ACHN (cell line): ENCODE results near the gene TMEM42.

Experiments
- DNase-seq: peaks from one replicate; pipeline ENCODE4 v3.0.0-alpha.2; 2015
- in situ Hi-C: cut with HindIII; loops from 2 replicates; pipeline ENCODE4 v1.10.0; 2017; ENCODE audit warnings: low sequenced_read_pairs, low pct_ligation_motif_present, low pct_unique_long_range_greater_than_20kb

Gene TMEM42

GRCh38 chr3:44867421-44868111 lies 5.9 kb downstream of the TMEM42 start:
- in situ Hi-C loops, result no loop called here
- no peak for DNase-seq

- DNase-seq, result no peak
- in situ Hi-C loops, result no loop called here
Observed at GRCh38 chr3:44870375-44871061, 8.8 kb downstream of the TMEM42 start.

GRCh38 chr3:44874308-44874707 lies 12.6 kb downstream of the TMEM42 start, which contains the start of gene TGM4:
Gene TGM4 (plus strand): TSS chr3:44874608. CDS start chr3:44874679, 71 bp downstream.
- in situ Hi-C loops, result no loop called here
- DNase-seq, result no peak

DNA sequence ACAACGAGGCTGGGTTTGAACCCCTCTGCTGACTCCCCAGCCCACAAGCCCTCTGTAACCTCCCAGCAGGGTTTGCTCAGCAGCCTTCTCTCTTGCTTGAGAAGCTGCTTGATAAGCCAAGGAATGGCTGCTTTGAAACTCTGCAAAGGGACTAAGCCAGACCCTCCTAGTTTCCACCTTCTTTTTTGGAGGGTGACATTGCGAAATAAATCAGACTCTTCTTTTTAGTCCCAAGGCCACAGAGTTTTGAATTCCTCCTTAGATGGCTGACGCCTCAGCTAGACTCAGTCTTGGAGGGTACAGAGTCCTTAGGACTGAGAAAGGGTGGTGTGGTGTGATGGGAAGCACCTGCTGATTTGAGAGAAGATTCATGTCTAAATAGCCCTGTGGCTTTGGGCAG lies 13.9 kb downstream of the TMEM42 start:
- no peak for DNase-seq
- in situ Hi-C loops, result no loop called here

DNA sequence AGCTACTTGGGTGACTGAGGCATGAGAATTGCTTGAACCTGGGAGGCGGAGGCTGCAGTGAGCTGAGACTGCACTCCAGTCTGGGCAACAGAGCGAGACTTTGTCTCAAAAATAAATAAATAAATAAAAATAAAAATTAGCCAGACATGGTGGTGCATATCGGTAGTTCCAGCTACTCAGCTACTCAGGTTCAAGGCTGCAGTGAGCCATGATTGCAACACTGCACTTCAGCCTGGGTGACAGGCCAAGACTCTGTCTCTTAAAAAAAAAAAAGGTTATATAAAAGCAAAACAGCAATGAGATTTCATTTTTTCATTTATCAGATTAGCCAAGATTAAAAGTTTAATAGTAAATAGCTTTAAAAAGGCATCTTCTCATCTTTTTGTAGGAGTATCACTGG lies 15.6 kb downstream of the TMEM42 start:
- no peak for DNase-seq
- in situ Hi-C loops, result no loop called here

DNA sequence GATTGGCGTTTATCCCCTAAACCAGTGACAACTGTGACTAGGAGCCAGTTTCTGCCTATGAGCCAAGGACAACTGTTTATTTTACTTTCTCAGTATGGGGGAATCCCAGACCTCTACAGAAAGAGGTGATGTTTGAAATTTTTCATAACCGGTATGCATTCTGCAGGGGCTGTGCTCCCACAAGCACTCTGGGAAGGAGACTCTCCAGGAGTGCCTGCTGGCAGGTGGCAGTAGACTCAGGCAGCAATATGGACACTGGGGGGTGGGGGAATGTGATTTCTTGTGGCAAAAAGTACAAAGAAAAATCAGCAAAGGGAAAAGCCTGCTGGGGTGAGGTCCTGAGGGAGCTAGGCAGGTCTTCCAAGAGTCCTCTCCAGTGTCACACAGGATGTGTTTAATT lies 18.6 kb downstream of the TMEM42 start:
- no peak for DNase-seq
- in situ Hi-C loops, result no loop called here

- DNase-seq, result no peak
- in situ Hi-C loops, result no loop called here
Observed at GRCh38 chr3:44883213-44883955, 21.7 kb downstream of the TMEM42 start.

- peak; percentile 94 for DNase-seq
- in situ Hi-C loops, result no loop called here
Observed at GRCh38 chr3:44883999-44884431, 22.3 kb downstream of the TMEM42 start.

- peak; percentile 91 for DNase-seq
- in situ Hi-C loops, result no loop called here
Observed at GRCh38 chr3:44885618-44886017, 23.9 kb downstream of the TMEM42 start.

DNA sequence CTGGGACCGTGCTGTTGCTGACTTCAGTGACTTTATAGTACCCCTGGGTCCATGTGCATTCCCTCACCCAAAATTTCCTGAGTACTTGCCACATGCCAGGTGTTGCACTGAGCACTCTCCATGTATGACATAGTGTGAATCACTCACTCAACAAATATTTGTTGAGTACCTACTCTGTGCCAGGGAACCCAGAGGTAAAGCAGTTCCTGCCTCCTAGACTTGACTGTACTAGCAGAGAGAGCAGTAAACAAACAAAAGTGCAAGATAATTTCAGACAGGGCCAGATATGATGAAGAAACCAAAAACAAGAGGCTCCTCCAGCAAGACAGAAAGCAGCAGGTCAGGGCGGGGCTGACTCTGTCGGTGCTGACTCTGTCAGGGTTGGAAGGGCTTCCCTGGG lies 24.8 kb downstream of the TMEM42 start:
- DNase-seq, result no peak
- in situ Hi-C loops, result no loop called here

DNA sequence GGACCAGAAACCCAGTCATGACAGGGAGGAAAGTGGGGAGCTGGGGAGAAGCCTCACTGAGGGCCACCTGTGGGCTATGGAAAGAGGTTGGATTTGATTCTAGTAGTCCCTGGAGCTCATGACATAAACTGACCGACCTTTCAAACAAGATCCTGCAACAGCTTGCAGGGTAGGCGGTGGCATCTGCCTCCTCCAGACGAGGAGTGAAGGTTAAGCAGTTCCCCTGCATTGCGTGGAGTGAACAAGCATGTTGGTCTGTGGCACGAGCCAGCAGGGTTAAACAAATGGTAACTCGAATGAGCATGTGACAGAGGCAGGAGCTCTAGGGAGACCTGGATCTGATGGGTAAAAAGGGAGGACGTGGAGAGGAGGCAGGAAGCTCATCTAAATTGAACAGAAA lies 25.4 kb downstream of the TMEM42 start:
- no peak for DNase-seq
- in situ Hi-C loops, result no loop called here

- DNase-seq, result no peak
- in situ Hi-C loops, result no loop called here
Observed at GRCh38 chr3:44890258-44890657, 28.5 kb downstream of the TMEM42 start.

GRCh38 chr3:44890852-44891251 lies 29.1 kb downstream of the TMEM42 start:
- in situ Hi-C loops, result no loop called here
- no peak for DNase-seq

DNA sequence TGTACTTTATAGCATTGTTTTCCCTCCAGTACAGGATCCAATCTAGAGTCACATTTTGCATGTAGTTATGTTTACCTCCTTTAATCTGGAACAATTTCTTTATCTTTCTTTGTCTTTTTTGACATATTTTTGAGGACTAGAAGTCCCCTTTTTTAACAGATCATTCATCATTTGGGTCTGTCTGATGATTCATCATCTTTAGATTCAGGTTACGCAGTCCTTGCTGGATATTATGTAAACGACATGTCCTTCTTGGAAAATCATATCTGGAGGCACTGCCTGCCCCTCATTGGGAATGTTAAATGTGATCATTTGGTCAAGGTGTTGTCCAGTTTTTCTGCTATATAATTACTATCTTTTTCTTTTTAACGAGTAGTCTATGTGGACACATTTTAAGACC lies 31.0 kb downstream of the TMEM42 start:
- DNase-seq, result no peak
- in situ Hi-C loops, result no loop called here

GRCh38 chr3:44893097-44893496 lies 31.4 kb downstream of the TMEM42 start:
- in situ Hi-C loops, result no loop called here
- DNase-seq, result peak; percentile 34

DNA sequence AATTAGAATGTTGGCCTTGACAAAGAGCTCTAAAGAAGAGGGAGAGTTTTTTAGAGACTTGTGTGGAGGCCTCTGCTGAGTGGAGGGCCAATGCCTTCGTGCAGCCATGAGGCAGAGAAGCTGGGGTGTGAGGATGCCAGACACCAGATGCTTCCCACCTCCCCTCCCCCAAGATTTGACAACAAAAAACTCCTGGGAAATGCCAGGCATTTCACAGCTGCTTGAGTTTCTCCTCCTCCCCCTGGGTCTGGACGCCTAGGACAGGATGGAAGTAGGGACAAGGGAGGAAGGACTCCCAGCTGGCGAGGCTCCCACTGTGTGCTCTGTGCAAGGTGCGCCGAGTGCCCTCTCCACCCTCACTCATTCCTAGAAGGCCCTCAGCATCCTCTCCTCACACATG lies 32.8 kb downstream of the TMEM42 start:
- in situ Hi-C loops, result no loop called here
- no peak for DNase-seq

DNA sequence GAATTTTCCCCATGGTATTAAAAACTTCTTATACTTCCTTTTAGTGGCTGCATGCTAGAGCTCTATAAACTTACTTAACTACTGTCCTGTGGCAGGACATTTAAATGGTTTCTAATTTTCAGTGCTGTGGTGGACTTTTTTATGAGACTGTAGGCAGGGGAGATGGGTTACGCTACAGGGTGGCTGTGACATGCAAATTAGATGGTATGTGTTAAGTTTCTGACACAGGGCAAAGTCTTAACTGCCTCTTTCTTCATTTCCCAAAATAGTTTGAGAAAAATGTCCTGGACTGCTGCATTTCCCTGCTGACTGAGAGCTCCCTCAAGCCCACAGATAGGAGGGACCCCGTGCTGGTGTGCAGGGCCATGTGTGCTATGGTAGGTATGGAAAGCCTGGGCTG lies 34.7 kb downstream of the TMEM42 start:
- in situ Hi-C loops, result no loop called here
- DNase-seq, result no peak

DNA sequence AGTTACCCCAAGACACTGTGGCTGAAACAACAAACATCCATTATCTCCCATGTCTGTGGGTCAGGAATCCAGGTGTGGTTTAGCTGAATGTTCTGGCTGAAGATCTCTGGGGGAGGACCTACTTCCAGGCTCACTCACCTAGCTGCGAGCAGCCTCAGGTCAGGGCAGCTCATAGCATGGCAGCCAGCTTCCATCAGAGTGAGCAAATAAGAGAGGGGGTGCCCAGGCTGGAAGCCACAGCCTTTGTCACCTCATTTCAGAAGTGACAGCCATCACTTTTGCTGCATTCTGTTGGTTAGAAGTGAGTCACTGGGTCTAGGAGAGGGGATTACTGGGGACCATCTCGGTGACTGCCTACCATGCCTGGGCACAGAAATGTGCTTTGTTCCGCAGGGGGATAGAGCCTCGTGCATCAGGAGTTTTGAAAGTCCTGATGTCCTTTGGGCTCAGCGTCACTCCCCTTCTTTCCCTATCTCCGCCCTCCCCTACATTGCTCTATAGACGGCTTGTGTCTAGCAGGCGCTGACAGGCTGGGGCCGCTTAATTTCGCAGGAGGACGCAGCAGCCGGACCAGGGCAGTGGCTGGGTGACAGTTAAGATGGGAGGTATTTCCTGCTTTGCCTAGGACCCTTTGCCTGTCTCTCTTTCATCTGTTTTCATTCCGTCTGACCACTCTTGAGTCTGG lies 38.1 kb downstream of the TMEM42 start:
- no peak for DNase-seq
- in situ Hi-C loops, result no loop called here

DNA sequence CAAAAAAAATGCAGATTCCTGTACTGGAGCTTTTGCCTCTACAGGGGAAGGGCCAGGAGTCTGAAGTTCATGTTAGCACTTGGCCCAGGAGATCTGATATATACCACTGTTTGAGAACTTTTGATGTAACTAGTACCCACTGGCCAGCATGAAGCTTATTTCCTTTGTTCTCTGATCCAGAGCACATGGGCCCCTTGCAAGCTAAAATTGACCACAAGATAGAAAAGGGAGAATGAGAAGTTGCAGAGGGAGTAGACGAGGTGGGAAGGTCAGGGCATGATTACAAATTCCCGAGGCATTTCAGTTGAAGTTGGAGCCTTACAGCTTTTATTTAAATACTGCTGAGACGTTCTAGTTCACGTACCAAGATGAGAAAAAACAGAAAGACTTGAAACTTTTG lies 40.9 kb downstream of the TMEM42 start:
- in situ Hi-C loops, result no loop called here
- no peak for DNase-seq
